Measurements from ENCODE around the gene MAP3K7CL. TPM values are rescaled to one million over a fixed set of nuclear protein-coding genes. Genes with fewer than 3 reads are reported as not detected.
A peak's percentile ranks its signal among the peaks of the same experiment; 100 is the strongest.

Gene MAP3K7CL, protein sequence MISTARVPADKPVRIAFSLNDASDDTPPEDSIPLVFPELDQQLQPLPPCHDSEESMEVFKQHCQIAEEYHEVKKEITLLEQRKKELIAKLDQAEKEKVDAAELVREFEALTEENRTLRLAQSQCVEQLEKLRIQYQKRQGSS
- total RNA-seq = 10 to 100 TPM in 1 of 4 donors, 1 to 10 TPM in 3; 4.9 to 17.3 (median 6.6) TPM

DNA sequence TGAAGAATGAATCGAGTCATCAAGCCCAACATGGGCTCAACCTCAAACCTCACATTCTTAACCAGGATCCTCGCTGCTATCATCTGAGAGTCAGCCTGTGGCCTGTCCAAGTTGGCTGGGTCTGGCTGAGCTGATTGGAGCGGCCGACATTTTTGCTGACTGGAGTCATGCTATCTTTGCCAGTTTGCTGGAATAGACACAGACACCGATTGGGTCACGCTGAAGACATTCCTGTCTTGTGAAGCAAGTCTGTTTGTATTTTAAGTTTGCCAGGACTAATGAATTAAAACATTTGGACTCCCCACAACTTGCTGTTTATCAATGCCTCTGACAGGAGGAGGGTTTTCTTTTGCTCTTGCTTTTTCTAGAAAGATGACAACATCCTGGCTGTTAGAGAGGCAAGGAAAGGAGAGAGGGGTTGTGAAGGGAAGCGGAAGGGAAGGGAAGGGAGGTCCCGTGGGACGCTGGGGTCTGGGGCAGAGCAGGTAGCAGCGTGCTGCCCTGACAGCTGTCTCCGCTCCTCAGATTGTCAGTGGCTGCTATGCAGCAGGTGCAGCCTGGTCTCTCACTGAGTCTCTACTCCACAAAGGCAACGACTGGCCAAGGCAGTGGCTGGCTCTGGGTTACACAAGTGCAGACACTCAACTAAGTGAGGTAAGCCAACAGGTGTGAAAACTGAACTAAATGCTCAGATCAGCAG is at the start of gene MAP3K7CL:
MAP3K7CL (plus strand) TSS at position 375 of the 700 bp plus-strand sequence. CDS start 2,701 bp downstream, outside the sequence.
- Histone ChIP-seq H3K27ac (peak within 1 kb of the TSS in 3 of 4 donors; percentile 21 to 38 (median 38)), H3K4me3 (no peak within 1 kb of the TSS), H3K9me3 (no peaks in the 10 kb centered on the region), H3K36me3 (no peaks in the 10 kb centered on the region), H3K4me1 (no peaks in the 10 kb centered on the region), H3K27me3 (no peaks in the 10 kb centered on the region)
- TF ChIP-seq CTCF (IDR thresholded peaks at IDR 0.05) (no peak), POLR2A (IDR thresholded peaks at IDR 0.05) (no peak)
- peak in 1 of 3 donors; percentile 65 for DNase-seq

GRCh38 chr21:29082046-29082815 is 48.2 kb upstream of the MAP3K7CL start:
- no peaks in the 10 kb centered on the region for H3K27me3 ChIP-seq
- TF ChIP-seq CTCF (IDR thresholded peaks at IDR 0.05) = no peak
- no peak for TF ChIP-seq POLR2A (IDR thresholded peaks at IDR 0.05)
- no peaks in the 10 kb centered on the region for H3K36me3 ChIP-seq
- H3K4me3 ChIP-seq = no peak overlapping the region
- H3K4me1 ChIP-seq = peaks cover 0 to 4% (median 0%) of the 10 kb centered on the region in 4 donors
- no peak overlapping the region for H3K27ac ChIP-seq
- no peak for DNase-seq
- H3K9me3 ChIP-seq = no peaks in the 10 kb centered on the region

- Histone ChIP-seq H3K4me3 (no peak overlapping the region), H3K9me3 (no peaks in the 10 kb centered on the region), H3K4me1 (peaks cover 0 to 4% (median 0%) of the 10 kb centered on the region in 4 donors), H3K27ac (no peak overlapping the region), H3K27me3 (no peaks in the 10 kb centered on the region), H3K36me3 (no peaks in the 10 kb centered on the region)
- no peak for TF ChIP-seq POLR2A (IDR thresholded peaks at IDR 0.05)
- DNase-seq = no peak
These were observed 47.1 kb upstream of the MAP3K7CL start for GRCh38 chr21:29083306-29083705.

GRCh38 chr21:29084372-29084771 is 46.1 kb upstream of the MAP3K7CL start:
- Histone ChIP-seq H3K36me3 (no peaks in the 10 kb centered on the region), H3K9me3 (no peaks in the 10 kb centered on the region), H3K4me1 (peaks cover 0 to 3% (median 0%) of the 10 kb centered on the region in 4 donors), H3K4me3 (no peak overlapping the region), H3K27me3 (no peaks in the 10 kb centered on the region), H3K27ac (no peak overlapping the region)
- TF ChIP-seq POLR2A (IDR thresholded peaks at IDR 0.05) (no peak), CTCF (IDR thresholded peaks at IDR 0.05) (no peak)
- no peak for DNase-seq

DNA sequence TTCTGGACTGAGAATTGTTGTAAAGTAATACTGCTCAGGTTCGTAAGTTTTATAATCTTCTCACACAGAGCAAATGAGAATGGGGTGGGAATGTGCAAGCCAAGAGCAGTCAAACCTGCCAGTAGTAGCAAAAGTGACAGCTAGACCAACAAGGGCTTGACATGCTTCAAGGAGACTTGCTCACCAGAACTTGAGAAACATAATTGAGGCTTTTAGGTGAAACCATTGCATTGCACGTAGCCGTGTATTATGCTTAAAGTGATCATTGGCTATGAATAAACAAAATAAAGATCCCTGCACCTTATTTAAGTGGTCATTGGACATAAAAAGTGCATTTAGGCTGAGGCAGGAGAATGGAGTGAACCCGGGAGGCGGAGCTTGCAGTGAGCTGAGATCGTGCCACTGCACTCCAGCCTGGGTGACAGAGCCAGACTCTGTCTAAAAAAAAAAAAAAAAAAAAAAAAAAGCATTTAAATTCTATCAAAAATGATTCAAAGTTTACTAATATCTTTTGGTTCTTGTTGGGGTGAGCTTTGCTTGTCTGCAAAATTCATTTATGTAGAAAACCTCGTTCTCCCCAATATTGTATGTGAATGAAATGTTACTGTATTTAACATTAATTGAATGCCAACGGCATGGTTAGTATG is 45.2 kb upstream of the MAP3K7CL start:
- Histone ChIP-seq H3K27ac (no peak overlapping the region), H3K36me3 (no peaks in the 10 kb centered on the region), H3K4me1 (no peaks in the 10 kb centered on the region), H3K9me3 (no peaks in the 10 kb centered on the region), H3K4me3 (no peak overlapping the region), H3K27me3 (no peaks in the 10 kb centered on the region)
- DNase-seq = no peak
- no peak for TF ChIP-seq CTCF (IDR thresholded peaks at IDR 0.05)
- TF ChIP-seq POLR2A (IDR thresholded peaks at IDR 0.05) = no peak

Measured in Peyer's patch (tissue), 4 donors.